ENCODE results near the gene TM9SF1.
"Not testable (repeated sequence)": the region's sequence is repeated elsewhere in the genome, so short reads cannot be mapped to it uniquely, and the experiment has no call there.

TM9SF1 gene

DNA sequence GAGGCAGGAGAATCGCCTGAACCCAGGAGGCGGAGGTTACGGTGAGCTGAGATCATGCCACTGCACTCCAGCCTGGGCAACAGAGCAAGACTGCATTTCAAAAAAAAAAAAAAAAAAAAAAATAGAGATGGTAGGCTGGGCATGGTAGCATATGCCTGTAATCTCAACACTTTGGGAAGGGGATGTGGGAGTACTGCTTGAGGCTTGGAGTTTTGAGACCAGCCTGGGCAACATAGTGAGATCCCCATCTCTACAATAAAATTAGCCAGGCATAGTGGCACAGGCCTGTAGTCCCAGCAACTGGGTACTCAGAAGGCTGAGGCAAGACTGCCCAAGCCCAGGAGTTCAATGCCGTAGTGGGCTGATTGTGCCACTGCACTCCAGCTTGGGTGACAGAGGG lies 27.7 kb upstream of the TM9SF1 start:
- DNase-seq, result not testable (repeated sequence)

DNA sequence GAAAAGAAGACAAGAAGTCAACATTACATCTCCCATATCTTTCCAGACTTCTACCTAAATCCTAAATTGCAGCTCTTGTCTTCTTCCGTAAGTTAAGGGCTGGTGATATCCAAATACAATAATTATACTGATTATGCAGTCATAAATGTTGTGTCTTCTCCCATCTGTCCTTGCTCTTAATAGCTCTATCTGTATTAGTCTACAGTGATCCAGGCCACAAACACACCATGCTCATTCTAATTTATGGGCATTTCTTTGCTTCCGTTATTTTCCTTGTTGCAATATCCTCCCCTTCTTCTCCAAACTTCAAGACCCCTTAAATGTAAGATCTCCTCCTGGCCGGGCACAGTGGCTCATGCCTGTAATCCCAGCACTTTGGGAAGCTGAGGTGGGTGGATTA lies 24.3 kb upstream of the TM9SF1 start:
- DNase-seq, result no peak

DNA sequence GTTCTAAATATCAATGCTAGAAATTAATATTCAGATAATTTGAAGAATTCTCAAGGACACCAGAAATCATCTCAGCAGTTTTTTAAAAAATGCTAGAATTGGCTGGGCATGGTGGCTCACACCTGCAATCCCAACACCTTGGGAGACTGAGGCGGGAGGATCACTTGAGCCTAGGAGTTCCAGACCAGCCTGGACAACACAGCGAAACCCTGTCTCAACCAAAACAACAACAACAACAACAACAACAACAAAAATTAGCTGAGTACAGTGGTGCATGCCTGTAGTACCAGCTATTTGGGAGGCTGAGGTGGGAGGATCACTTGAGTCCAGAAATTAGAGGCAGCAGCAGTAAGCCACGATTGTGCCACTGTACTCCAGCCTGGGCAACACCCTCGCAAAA lies 23.8 kb upstream of the TM9SF1 start:
- no peak for DNase-seq

DNA sequence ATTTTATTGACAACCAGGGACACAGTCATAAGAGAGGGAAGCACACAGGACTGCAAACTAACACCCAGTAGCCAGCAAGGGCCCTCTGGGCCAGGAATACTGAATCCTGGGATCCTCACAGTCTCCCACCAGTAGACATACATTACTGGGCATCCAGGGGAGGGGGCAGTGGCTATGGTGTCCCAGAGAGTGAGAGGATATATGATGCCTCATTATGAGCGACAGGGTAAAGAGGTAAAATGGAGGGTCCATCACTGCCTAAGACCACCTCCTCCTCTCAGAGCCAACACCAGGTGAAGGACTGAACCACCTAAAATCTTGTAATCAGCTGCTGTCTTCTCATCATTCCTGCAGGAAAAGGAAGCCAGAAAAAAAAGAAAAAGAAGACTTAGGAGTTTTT lies 21.6 kb upstream of the TM9SF1 start:
- DNase-seq, result not testable (repeated sequence)

DNA sequence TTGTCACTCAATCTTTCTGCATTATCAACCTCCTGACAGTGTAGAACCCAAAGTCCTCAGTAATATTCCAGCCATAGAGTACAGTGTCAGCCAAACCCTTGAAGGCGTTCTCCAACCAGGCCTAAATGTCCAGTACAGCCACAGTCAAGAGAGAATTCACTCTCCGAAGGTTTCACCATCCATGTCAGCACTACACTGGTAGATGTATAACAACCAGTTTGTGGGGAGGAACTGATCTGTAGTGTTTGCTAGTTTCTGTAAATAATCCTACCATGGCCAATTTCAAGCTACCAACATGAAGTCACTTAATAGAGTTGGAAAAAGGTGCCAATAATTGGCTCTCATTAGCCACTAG lies 21.1 kb upstream of the TM9SF1 start:
- no peak for DNase-seq

DNA sequence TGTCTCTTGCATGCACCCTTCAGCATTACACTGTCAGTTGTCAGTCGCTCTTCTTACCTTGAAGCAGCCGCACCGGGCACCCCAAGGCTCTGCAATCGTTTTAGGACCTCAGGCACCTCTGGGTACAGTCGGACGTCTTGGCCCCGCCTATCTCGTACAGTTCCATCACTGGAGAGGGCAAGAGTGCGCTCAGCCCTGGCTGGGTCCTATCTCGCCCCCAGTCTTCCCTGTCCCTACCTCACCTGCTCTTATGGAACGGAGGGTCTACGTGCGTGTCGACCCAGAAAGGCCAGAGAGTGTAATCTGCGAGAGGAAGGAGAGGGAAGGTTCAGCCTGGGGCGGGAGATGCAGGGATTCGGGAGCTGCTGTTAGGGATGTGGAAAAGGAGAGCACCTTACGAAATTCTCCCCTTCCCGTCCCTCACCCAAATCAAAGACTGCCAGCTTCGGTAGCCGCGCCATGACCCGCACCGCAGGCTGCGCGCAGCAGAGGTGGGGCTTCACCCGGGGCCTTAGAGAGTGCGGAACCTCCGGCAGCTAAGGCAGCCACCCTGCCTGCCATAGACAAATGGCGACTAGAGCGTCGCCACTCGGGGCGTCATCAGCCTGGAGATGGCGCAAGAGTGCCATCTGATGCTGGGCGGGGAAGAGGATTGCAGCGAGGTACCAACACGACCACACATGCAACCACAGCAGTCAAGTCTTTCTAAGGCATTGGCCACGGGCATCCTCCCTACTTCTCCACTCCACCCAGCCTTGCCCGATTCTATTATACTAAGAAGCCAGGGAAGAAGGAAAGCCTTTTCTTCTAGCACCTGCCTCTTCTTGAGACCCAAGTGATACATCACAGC lies 20.5 kb upstream of the TM9SF1 start, which contains the start of gene MDP1:
Gene MDP1, minus strand, starts transcription at position 572 of the 850 bp plus-strand sequence. Its CDS starts 111 bp downstream, at position 461.
- DNase-seq, result peak; percentile 97

DNA sequence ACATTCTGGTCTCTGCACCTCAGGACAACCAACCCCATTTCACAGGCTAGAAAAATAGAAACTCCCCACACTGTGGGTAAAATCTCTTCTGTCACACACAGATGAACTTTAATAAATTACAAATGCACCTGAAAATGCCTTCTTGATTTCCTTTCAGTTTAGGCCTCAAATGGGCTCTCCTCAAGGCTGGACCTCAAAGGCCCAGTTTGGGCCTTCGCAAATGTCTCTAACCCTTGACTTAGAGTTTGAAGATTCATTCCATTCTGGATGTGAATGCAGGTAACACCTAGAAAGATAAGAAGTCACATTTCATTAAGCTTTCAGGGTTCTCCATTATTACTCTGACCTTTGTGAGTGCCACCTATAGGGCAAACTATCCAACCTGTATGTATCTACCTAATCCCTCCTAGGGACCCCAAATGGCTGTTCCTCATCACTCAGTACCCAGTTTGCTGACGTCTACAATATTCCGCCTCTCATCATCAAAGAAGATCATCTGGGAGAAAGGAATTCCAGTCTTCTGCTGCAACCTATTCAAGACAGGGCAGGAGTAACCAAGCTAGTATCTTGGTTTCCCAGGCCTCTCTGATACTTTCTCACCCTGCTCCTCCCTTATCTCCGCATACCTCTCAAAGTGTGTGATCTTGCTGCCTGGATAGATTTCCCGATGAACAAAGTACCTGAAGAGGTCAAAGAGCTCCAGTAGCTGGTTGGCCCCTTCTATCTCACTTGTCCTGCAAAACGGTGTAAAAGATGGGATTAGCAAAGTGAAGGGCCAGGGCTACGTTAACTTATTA lies 18.8 kb upstream of the TM9SF1 start:
- no peak for DNase-seq

DNA sequence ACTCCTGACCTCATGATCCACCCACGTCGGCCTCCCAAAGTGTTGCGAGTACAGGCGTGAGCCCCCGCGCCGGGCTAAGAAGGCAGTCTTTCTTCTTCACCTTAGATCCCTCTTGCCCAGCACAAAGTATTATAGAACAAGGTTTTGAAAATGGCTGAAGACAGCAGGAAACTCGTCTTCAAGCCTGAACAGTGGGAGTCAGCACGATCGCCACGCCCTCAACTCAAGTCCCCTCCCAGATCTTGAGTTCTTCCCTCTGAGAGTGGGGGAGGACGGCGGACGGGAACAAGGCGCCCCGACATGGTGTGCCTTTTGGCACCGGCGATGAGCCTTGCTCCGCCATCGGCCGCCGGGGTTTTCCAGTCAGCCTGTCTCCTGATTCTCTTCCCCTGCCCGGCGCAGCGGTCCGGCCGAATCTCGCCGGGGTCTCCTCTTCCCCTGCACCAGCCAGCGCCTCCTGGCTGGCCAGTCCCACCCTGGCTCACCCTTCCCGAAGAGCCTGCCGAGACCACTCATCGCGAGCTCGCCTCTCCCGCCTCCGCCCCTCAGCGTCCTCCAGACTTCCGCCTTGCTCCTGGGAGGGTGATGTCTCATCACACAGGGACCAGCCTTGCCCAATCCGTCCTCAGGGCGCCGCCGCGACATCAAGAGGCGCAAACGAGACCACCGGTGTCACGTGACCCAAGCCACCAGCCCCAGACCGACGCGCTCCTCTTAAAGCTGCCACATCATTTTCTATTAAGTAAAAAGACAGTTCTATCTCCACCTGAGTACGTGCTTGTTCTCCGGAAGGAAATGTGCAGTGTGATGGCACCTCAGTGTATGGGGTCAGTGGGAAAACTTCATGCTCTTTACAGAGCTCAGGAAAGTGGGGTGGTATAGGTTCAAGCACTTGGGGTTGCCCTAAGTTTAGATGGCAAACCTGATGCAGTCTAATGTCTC lies 18.0 kb upstream of the TM9SF1 start, which contains the start of gene CHMP4A:
Gene CHMP4A, minus strand, starts transcription at position 565 of the 942 bp plus-strand sequence. Its CDS starts 49 bp downstream, at position 516.
- peak; percentile 100 for DNase-seq

DNA sequence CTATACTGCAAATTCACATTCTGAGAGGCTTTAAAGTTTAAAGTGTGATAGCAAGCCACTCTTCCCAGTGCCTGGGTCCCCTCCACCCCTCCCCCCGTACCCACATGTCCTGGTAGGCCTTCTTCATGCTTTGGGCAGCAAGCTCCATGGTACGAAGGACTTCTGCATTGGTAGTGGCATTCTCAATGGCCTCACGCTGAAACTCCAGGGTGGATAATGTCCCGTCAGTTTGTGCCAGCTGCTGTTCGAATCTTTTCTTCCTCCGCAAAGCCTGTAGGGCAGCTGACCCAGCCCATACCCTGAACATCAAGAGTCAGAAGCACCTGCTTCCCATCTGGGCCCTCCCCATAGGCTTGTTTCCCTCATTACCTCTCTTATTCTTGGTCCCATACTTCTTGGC lies 16.1 kb upstream of the TM9SF1 start:
- no peak for DNase-seq

DNA sequence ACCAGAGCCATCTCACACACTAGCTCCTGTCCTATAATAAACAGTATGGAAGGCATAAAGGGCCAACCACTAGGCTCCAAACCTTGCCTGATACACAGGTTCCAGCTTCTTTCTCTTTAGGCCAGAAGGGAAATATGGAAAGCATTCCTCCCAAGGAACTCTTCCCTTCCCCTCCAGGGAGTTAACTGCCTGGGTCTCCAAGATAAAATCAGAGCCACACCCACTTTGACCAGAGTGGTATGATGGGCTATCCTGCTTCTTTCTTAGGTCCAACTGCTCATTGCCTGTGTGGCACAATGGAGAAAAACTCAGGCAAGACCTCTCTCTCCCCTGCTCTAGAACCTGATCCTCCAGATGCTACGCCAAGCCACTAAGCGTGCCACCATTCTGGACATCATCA lies 12.4 kb upstream of the TM9SF1 start:
- DNase-seq, result no peak

DNA sequence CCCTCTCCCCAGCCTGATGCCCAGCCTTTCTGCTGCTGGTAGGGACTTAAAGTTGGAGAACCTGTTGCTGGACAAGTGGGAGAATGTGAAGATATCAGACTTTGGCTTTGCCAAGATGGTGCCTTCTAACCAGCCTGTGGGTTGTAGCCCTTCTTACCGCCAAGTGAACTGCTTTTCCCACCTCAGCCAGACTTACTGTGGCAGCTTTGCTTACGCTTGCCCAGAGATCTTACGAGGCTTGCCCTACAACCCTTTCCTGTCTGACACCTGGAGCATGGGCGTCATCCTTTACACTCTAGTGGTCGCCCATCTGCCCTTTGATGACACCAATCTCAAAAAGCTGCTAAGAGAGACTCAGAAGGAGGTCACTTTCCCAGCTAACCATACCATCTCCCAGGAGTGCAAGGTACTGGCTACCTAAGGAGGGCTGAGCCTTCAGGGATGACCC lies 11.9 kb upstream of the TM9SF1 start:
- DNase-seq, result no peak

DNA sequence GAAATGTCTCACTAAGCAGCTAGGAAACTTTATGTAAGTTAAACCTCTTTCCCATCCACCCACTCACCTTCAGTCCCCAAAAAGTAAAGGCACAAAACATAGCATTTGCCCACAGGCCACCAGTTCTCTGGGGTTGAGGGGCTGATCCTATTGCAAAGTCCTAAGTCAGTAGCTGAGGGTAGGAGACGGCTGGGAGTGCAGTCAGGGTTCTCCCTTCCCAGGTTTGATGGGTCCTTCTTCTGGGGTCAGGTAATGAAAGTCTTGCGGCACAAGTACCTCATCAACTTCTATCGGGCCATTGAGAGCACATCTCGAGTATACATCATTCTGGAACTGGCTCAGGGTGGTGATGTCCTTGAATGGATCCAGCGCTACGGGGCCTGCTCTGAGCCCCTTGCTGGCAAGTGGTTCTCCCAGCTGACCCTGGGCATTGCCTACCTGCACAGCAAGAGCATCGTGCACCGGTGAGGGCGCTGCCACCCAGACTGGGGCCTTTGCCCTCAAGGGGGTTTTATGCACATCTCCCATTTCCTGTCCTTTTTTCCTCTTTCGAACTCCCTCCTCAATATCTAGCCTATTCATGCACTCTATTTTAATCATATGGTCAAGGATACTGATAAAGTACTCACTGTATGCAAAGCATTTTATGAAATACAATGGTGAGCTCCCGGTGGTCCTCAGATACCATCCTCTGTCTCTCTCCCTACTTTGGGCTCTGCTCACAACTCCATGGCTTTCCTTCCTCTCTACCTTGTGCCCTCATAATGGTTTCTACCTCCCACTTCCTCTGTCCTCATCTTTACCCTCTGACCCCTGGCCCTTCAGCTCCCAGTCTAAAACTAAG lies 11.2 kb upstream of the TM9SF1 start:
- no peak for DNase-seq

DNA sequence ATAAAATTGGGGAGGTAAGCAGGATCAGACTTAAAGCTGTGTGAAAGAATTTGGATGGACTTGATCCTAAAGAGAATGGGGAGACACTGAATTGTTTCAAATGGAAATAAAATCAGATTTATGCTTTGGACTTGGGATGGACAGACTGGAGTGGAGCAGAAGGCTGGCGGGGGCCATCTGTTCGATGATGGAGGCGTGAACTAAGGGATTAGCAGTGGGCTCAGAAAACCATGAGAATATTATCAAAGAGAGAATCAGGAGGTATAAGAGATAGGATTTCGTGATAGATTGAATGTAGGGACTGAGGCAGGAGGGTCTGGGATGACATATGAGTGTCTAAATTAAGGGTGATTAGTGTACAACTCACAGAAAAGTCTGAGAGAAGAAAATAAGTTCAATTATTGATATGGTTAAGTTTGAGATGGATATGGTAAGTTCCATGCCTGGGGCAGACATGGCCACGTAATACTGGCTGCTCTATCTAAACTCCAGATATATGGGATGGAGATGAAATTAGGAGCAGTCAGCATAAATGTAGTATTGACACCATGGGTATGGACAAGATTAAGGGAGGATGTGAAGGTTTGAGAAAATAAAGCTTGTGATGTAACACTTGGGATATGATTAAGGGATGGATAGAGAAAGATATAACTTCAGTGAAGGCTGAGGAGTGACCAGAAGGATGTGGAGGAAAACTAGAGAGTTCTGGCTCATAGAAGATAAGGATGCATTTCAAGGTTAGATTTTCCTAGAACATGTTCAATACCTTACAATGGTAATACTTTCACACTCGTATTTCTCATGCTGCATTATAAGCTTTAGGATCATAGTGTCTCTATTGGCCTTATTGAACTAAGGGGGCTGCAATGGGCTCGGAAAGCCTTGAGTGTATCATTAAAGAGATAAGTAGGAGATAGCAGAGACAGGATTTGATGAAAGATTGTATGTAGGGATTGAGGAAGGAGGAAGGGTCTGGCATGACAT lies 9.2 kb upstream of the TM9SF1 start:
- DNase-seq, result no peak

DNA sequence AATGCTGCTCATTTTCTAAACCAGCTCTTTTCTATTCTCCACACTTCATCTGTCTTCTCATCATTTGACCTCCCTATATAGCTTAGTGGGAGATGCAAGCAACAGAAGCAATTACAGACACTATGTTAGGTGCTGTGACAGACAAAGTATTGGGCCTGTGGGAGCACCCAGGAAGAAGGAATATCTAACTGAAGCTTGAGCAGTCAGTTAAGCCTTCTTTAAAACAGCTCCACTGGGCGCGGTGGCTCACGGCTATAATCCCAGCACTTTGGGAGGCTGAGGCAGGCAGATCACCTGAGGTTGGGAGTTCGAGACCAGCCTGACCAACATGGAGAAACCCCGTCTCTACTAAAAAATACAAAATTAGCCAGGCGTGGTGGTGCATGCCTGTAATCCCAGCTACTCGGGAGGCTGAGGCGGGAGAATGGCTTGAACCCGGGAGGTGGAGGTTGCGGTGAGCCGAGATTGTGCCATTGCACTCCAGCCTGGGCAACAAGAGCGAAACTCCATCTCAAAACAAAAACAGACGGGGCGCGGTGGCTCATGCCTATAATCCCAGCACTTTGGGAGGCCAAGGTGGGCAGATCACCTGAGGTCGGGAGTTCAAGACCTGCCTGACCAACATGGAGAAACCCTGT lies 8.1 kb upstream of the TM9SF1 start:
- not testable (repeated sequence) for DNase-seq

DNA sequence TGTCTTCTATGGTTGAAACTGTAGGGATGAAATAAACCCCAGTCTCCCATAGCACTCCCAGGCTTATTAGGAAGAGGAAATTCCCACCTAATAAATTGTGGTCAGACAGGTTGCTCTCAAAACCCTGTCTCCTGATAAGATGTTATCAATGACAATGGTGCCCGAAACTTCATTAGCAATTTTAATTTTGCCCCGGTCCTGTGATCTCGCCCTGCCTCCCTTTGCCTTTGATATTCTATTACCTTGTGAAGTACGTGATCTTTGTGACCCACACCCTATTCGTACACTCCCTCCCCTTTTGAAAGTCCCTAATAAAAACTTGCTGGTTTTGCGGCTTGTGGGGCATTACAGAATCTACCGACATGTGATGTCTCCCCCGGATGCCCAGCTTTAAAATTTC lies 7.3 kb upstream of the TM9SF1 start:
- not testable (repeated sequence) for DNase-seq

DNA sequence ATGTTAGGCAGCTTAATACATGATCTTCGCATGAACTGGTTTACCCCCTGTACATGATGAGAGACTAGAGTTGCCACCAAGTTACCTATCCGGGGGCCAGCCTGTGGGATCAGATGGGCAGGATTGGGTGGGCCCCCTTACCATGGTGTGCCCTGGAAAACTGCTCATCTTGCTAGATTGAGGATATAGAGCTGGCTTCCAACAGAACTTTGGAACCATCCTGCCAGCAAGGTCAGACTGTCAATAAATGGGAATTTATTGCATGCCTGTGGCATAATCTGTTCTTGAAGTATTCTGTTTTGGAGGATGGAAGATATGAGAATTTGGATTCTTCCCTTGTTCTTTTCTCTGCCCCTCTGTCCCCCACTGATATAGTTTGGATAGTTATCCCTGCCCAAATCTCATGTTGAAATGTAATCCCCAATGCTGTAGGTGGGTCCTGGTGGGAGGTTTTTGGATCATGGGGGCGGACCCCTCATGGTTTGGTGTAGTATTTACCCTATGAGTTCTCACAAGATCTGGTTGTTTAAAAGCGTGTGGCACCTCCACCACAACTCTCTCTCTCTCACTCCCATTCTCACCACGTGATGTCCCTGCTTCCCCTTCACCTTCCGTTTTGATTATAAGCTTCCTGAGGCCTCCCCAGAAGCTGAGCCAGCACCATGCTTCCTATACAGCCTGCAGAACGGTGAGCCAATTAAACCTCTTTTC lies 3.7 kb upstream of the TM9SF1 start:
- DNase-seq, result no peak

DNA sequence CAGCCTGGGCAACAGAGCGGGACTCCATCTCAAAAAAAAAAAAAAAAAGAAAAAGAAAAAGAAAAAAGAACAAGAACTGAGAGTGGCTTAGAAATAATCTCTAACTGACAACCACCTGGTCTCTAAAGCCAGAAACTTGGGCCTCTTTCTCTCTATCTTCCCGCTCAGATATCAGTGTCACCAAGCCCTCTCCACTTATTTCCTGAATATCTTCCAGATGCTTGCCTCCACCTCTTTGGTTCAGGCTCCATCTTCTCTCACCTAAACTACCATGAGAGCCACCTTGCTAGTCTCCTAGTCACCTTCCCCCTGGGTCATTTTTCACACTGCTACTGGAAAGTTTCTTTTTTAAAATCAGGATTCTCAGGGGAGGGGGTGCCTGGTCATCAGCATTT lies 1.8 kb upstream of the TM9SF1 start:
- peak; percentile 51 for DNase-seq

DNA sequence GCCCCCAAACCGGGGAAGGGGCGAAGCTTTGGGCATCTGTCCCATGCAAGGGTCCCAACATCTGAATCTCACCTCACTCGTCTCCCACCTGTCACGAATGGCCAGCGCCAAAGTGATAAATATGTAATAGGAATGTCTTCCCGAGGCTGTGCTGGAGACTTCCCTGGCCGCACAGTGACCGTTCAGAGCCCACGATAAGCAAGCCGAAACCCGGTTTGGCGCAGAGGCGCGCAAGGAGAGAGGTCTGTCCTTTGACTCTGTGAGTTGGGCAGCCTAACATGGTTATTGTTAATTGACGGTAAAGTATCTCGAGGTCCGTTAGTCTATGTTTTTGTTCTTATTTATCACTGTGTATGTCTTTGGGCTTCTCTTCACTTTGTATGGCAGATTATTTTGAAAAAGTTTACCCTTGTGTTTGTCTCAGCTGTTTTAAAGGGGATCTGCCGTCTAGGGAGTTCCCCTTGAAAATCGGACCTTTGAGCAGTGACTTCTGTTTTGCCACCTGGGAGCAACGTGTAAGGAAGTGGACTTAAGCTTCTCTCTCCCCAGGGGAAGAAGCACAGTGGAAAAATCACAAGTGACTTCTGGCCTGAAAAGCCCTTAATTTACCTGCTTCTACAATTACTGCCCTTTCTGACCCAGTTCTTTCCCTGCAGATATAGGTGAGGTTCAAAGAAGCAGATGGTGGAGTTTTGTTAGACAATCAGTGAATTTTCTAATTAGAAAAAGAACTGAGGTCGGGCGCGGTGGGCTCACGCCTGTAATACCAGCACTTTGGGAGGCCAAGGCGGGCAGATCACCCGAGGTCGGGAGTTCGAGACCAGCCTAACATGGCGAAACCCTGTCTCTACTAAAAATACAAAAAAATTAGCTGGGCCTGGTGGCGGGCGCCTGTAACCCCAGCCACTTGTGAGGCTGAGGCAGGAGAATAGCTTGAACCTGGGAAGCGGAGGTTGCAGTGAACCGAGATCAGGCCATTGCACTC lies 1.1 kb upstream of the TM9SF1 start:
- DNase-seq, result peak; percentile 61
